SK-N-SH (cell line): Measurements from ENCODE around the gene RNF126. TPM values are rescaled to one million over a fixed set of nuclear protein-coding genes. Genes with fewer than 3 reads are reported as not detected.

Experiments
- CTCF ChIA-PET: fragments of 300-600, 350-600 bp; formaldehyde crosslinking; extraction: SDS; loops from one replicate; lab custom pipeline; 2021; lab: Yijun Ruan, JAX
- POLR2A ChIA-PET: fragments of 350-600 bp; sonication (Branson Sonifier 250); formaldehyde crosslinking; extraction: SDS; loops from one replicate; lab custom pipeline; 2020; ENCODE audit warnings: antibody characterized with exemption, inconsistent platforms; lab: Yijun Ruan, JAX
- DNase-seq: peaks from one replicate; pipeline ENCODE4 v3.0.0; 2012
- H2AFZ ChIP-seq: fragments of 200-600 bp; sonication (generic); 2 replicates; pipeline ENCODE4 v1.8.1; 2016; ENCODE audit warnings: antibody characterized with exemption, mild to moderate bottlenecking, low read depth
- H3F3A ChIP-seq: fragments of 200-600 bp; sonication (generic); replicated peaks from 2 replicates; pipeline ENCODE3; 2016; ENCODE audit warnings: antibody characterized with exemption, mild to moderate bottlenecking; ENCODE audit not compliant: insufficient read depth
- H3K27ac ChIP-seq, 2 experiments: fragments of 200-500 bp in 1 of 2; fragments of 200-600 bp in 1 of 2; sonication (Bioruptor generic) in 1 of 2; sonication (generic), shearing (Covaris generic) in 1 of 2; 2 replicates each; pipeline versions ENCODE4 v1.5.1 to v1.6.1; 2014 to 2016; ENCODE audit warnings: low read depth in 2 of 2, inconsistent platforms in 1 of 2, low read length in 1 of 2, mild to moderate bottlenecking in 1 of 2, mixed read lengths in 1 of 2
- H3K27me3 ChIP-seq: fragments of 200-600 bp; sonication (generic), shearing (Covaris generic); 2 replicates; pipeline ENCODE4 v1.6.1; 2016; ENCODE audit warnings: mixed run types; ENCODE audit not compliant: insufficient read depth
- H3K36me3 ChIP-seq, 2 experiments: fragments of 200-500 bp in 1 of 2; fragments of 200-600 bp in 1 of 2; sonication (Bioruptor generic) in 1 of 2; sonication (generic) in 1 of 2; replicated peaks in 1 of 2; 2 replicates each; pipeline versions ENCODE3 to v1.5.1; 2014 to 2016; ENCODE audit warnings: low read length in 1 of 2, mild to moderate bottlenecking in 1 of 2; ENCODE audit not compliant: insufficient read depth in 2 of 2, control insufficient read depth in 1 of 2
- H3K4me1 ChIP-seq, 2 experiments: fragments of 200-500 bp in 1 of 2; fragments of 200-600 bp in 1 of 2; sonication (Bioruptor generic) in 1 of 2; sonication (generic), shearing (Covaris generic) in 1 of 2; 2 replicates each; pipeline versions ENCODE4 v1.5.1 to v1.6.1; 2014 to 2016; ENCODE audit warnings: low read depth in 1 of 2, low read length in 1 of 2, mixed run types in 1 of 2; ENCODE audit not compliant: insufficient read depth in 2 of 2, control insufficient read depth in 1 of 2
- H3K4me2 ChIP-seq: fragments of 200-600 bp; sonication (generic), shearing (Covaris generic); 2 replicates; pipeline ENCODE4 v1.6.1; 2017; ENCODE audit warnings: mixed run types
- H3K4me3 ChIP-seq, 2 experiments: fragments of 200-500 bp in 1 of 2; fragments of 200-600 bp in 1 of 2; sonication (Bioruptor generic) in 1 of 2; sonication (generic), shearing (Covaris generic) in 1 of 2; 2 replicates each; pipeline versions ENCODE4 v1.5.1 to v1.8.1; 2014 to 2016; ENCODE audit warnings: low read depth in 2 of 2, inconsistent platforms in 1 of 2, low read length in 1 of 2, mild to moderate bottlenecking in 1 of 2, mixed read lengths in 1 of 2, moderate library complexity in 1 of 2
- H3K79me2 ChIP-seq: fragments of 200-600 bp; sonication (generic); 2 replicates; pipeline ENCODE4 v1.8.1; 2017; ENCODE audit warnings: mild to moderate bottlenecking; ENCODE audit not compliant: insufficient read depth
- H3K9ac ChIP-seq: fragments of 200-600 bp; sonication (generic); 2 replicates; pipeline ENCODE4 v1.6.1; 2017; ENCODE audit warnings: mixed run types
- H3K9me2 ChIP-seq: fragments of 200-600 bp; sonication (generic); 2 replicates; pipeline ENCODE4 v1.6.1; 2017; ENCODE audit warnings: mixed run types
- H3K9me3 ChIP-seq: fragments of 200-600 bp; sonication (generic); 2 replicates; pipeline ENCODE4 v1.6.1; 2017; ENCODE audit warnings: mixed run types, mild to moderate bottlenecking, moderate library complexity
- H4K20me1 ChIP-seq: fragments of 200-600 bp; sonication (generic); 2 replicates; pipeline ENCODE4 v1.6.1; 2017; ENCODE audit warnings: mild to moderate bottlenecking, mixed run types; ENCODE audit not compliant: insufficient read depth
- CHD2 ChIP-seq: fragments of 150-350 bp; IDR thresholded peaks from 2 replicates; pipeline ENCODE4 v1.6.1; 2018; ENCODE audit warnings: low read length; ENCODE audit not compliant: partially characterized antibody
- GABPA ChIP-seq: IDR thresholded peaks from 2 replicates; pipeline ENCODE4 v1.4.0; 2012; ENCODE audit warnings: low read depth, mild to moderate bottlenecking
- GATA2 ChIP-seq: sonication (generic); formaldehyde crosslinking; IDR thresholded peaks from 2 replicates; pipeline ENCODE4 v1.5.0; 2020; ENCODE audit warnings: mild to moderate bottlenecking, missing genetic modification reagents
- MXI1 ChIP-seq: IDR thresholded peaks from 2 replicates; pipeline ENCODE4 v1.6.1; 2012; ENCODE audit warnings: mild to moderate bottlenecking, low read depth, low read length, improper control_type of control experiment
- NFIC ChIP-seq: IDR thresholded peaks from 2 replicates; pipeline ENCODE4 v1.4.0; 2012; ENCODE audit warnings: borderline replicate concordance
- RAD21 ChIP-seq: IDR thresholded peaks from 2 replicates; pipeline ENCODE4 v1.6.1; 2012; ENCODE audit warnings: mild to moderate bottlenecking, low read length
- RFX5 ChIP-seq: IDR thresholded peaks from 2 replicates; pipeline ENCODE4 v1.6.1; 2012; ENCODE audit warnings: mild to moderate bottlenecking, improper control_type of control experiment, low read length
- RXRA ChIP-seq: IDR thresholded peaks from 2 replicates; pipeline ENCODE4 v1.4.0; 2012; ENCODE audit warnings: low read depth, mild to moderate bottlenecking, borderline replicate concordance
- SIN3A ChIP-seq: IDR thresholded peaks from 2 replicates; pipeline ENCODE4 v1.6.1; 2012; ENCODE audit warnings: low read depth, mild to moderate bottlenecking, low read length, moderate library complexity, borderline replicate concordance
- TAF1 ChIP-seq: IDR thresholded peaks from 2 replicates; pipeline ENCODE4 v1.6.1; 2012; ENCODE audit warnings: low read depth, mild to moderate bottlenecking, low read length, moderate library complexity, borderline replicate concordance
- USF2 ChIP-seq: fragments of 150-350 bp; IDR thresholded peaks from 2 replicates; pipeline ENCODE4 v1.6.1; 2017; ENCODE audit warnings: antibody characterized with exemption, low read length, low read depth, borderline replicate concordance
- WGBS: methylation state at CpG from one replicate; pipeline ENCODE4 v1.1.6; 2017; ENCODE audit warnings: low lambda C conversion rate; 5-methylcytosine and 5-hydroxymethylcytosine counted together
- polyA plus RNA-seq, 3 experiments: library from polyadenylated mRNA; depleted of rRNA; stranded (reverse); fragments of >200 nt; gene quantifications; 2 replicates each; pipeline ENCODE4 v1.2.3, GENCODE V29; 2012

The RNF126 gene
- polyA plus RNA-seq, 1 of the 3 experiments (the other 2 are of a cell fraction): 12.9 TPM

GRCh38 chr19:648904-649801 is 13.9 kb downstream of the RNF126 start:
- no peak overlapping the region for H3K9ac ChIP-seq
- no peak for DNase-seq
- no peak overlapping the region for H3K27ac ChIP-seq
- H3F3A ChIP-seq: no peaks in the 10 kb centered on the region
- no peaks in the 10 kb centered on the region for H3K9me2 ChIP-seq
- no peak overlapping the region for H3K4me2 ChIP-seq
- WGBS: 97% methylated on average over 25 of the region's 53 CpGs
- H3K4me3 ChIP-seq: no peak overlapping the region
- POLR2A ChIA-PET: no interaction called here
- H2AFZ ChIP-seq: no peak overlapping the region
- TF ChIP-seq TAF1 (no peak), USF2 (no peak), MXI1 (no peak), RFX5 (no peak), GABPA (no peak), GATA2 (CRISPR knock-in tag) (no peak), RXRA (no peak), CHD2 (no peak), RAD21 (no peak)
- H3K27me3 ChIP-seq: no peaks in the 10 kb centered on the region
- CTCF ChIA-PET: interaction anchor here (0.6 to 0.7 kb wide), 2 partner anchors 85 to 354 kb away, joined by 3 read pairs; no protein-coding TSS in a partner anchor
- peaks cover 25% of the 10 kb centered on the region for H4K20me1 ChIP-seq
- H3K79me2 ChIP-seq: peaks cover 26% of the 10 kb centered on the region
- H3K4me1 ChIP-seq: no peaks in the 10 kb centered on the region
- H3K9me3 ChIP-seq: no peaks in the 10 kb centered on the region
- peaks cover 0 to 61% of the 10 kb centered on the region in 2 experiments for H3K36me3 ChIP-seq

GRCh38 chr19:648305-648704 is 14.7 kb downstream of the RNF126 start:
- no peaks in the 10 kb centered on the region for H3K4me1 ChIP-seq
- 95% methylated on average over 13 of the region's 29 CpGs for WGBS
- TF ChIP-seq NFIC: no peak
- TF ChIP-seq SIN3A: no peak
- H3K27me3 ChIP-seq: no peaks in the 10 kb centered on the region
- H3K79me2 ChIP-seq: peaks cover 18% of the 10 kb centered on the region
- no peaks in the 10 kb centered on the region for H3F3A ChIP-seq
- H2AFZ ChIP-seq: no peak overlapping the region
- peaks cover 0 to 63% of the 10 kb centered on the region in 2 experiments for H3K36me3 ChIP-seq
- H3K9ac ChIP-seq: no peak overlapping the region
- DNase-seq: no peak
- CTCF ChIA-PET: no interaction called here
- no peaks in the 10 kb centered on the region for H3K9me3 ChIP-seq
- H3K4me2 ChIP-seq: no peak overlapping the region
- peaks cover 16% of the 10 kb centered on the region for H4K20me1 ChIP-seq
- H3K27ac ChIP-seq: no peak overlapping the region
- no peaks in the 10 kb centered on the region for H3K9me2 ChIP-seq
- POLR2A ChIA-PET: no interaction called here
- H3K4me3 ChIP-seq: no peak overlapping the region
